Right lobe of liver (tissue), 4 donors: Measurements from ENCODE around the gene SLC37A1.

Experiments
- CTCF ChIP-seq, 4 donors: fragments of 200-600 bp in 3 of 4; fragments of 450-650 bp in 1 of 4; IDR thresholded peaks; one replicate each; pipeline versions ENCODE4 v1.5.1 to v1.8.0; 2016 to 2022; ENCODE audit warnings: antibody characterized with exemption in 4 of 4, mild to moderate bottlenecking in 2 of 4
- POLR2A ChIP-seq: fragments of 450-650 bp; IDR thresholded peaks from one replicate; pipeline ENCODE4 v1.6.1; 2017; ENCODE audit warnings: antibody characterized with exemption, mild to moderate bottlenecking
- donor health status: DM: no; HTN: no; CAD: no.
- donor health status: DM: no; HTN: no; CAD: no.
- donor health status: DM: no; HTN: yes; CAD: no.

GRCh38 chr21:42545745-42546144, 32.1 kb downstream of the SLC37A1 start:
- TF ChIP-seq CTCF (IDR thresholded peaks at IDR 0.05), result no peak
- TF ChIP-seq POLR2A, result no peak
